Fibroblast of lung (primary cell): ENCODE data around the gene PRKAB2. TPM values are rescaled to one million over a fixed set of nuclear protein-coding genes. Genes with fewer than 3 reads are reported as not detected.
A peak's percentile ranks its signal among the peaks of the same experiment; 100 is the strongest.
"Not testable (repeated sequence)": the region's sequence is repeated elsewhere in the genome, so short reads cannot be mapped to it uniquely, and the experiment has no call there.

ENCODE experiments used
- DNase-seq, 2 donors: peaks; one replicate each; pipeline versions ENCODE4 v3.0.0 to v3.0.0-alpha.2; 2010; ENCODE audit warnings: low read depth in 2 of 2
- H2AFZ ChIP-seq: 2 replicates; pipeline ENCODE4 v1.5.1; 2012; ENCODE audit warnings: low read length, control low read depth, inconsistent platforms
- H3K27ac ChIP-seq: 2 replicates; pipeline ENCODE4 v1.5.1; 2011; ENCODE audit warnings: low read length, control low read depth; ENCODE audit not compliant: insufficient read depth
- H3K27me3 ChIP-seq: 2 replicates; pipeline ENCODE4 v1.5.1; 2011; ENCODE audit warnings: mild to moderate bottlenecking, low read length; ENCODE audit not compliant: control insufficient read depth, insufficient read depth
- H3K36me3 ChIP-seq: 2 replicates; pipeline ENCODE4 v1.5.1; 2011; ENCODE audit warnings: low read length; ENCODE audit not compliant: control insufficient read depth, insufficient read depth
- H3K4me1 ChIP-seq: 2 replicates; pipeline ENCODE4 v1.5.1; 2011; ENCODE audit warnings: low read length; ENCODE audit not compliant: control insufficient read depth, insufficient read depth; ENCODE audit errors: extremely low read depth
- H3K4me2 ChIP-seq: 2 replicates; pipeline ENCODE4 v1.5.1; 2011; ENCODE audit warnings: low read length, control low read depth; ENCODE audit not compliant: insufficient read depth; ENCODE audit errors: extremely low read depth
- H3K4me3 ChIP-seq, 4 experiments: fragments of 200-600 bp in 1 of 4; sonication (generic) in 1 of 4; replicated peaks in 1 of 4; 2 replicates each; pipeline ENCODE4 v1.5.1; 2011 to 2016; ENCODE audit warnings: low read length in 4 of 4, low read depth in 3 of 4, mild to moderate bottlenecking in 3 of 4, control low read depth in 2 of 4, inconsistent platforms in 1 of 4, mixed read lengths in 1 of 4; ENCODE audit not compliant: insufficient read depth in 1 of 4; ENCODE audit errors: control extremely low read depth in 1 of 4
- H3K79me2 ChIP-seq: 2 replicates; pipeline ENCODE4 v1.5.1; 2012; ENCODE audit warnings: mild to moderate bottlenecking, low read length, inconsistent platforms; ENCODE audit not compliant: control insufficient read depth, insufficient read depth
- H3K9ac ChIP-seq: 2 replicates; pipeline ENCODE4 v1.5.1; 2011; ENCODE audit warnings: mild to moderate bottlenecking, low read length, control low read depth; ENCODE audit not compliant: insufficient read depth
- H3K9me3 ChIP-seq: 2 replicates; pipeline ENCODE4 v1.5.1; 2012; ENCODE audit warnings: low read depth, low read length; ENCODE audit not compliant: control insufficient read depth, insufficient read depth
- H4K20me1 ChIP-seq: 2 replicates; pipeline ENCODE4 v1.5.1; 2011; ENCODE audit warnings: low read length; ENCODE audit not compliant: control insufficient read depth, insufficient read depth; ENCODE audit errors: extremely low read depth
- EZH2 ChIP-seq: IDR thresholded peaks from 2 replicates; pipeline ENCODE4 v1.5.1; 2012; ENCODE audit warnings: low read length, control low read depth, mild to moderate bottlenecking; ENCODE audit errors: missing control alignments
- polyA plus RNA-seq, 2 donors: library from polyadenylated mRNA; depleted of rRNA in 1 of 2; stranded (reverse) in 1 of 2; unstranded in 1 of 2; fragments of >200 nt; gene quantifications; 2 replicates each; pipeline ENCODE4 v1.2.1, GENCODE V29; 2011 to 2012; ENCODE audit warnings: missing spikeins in 1 of 2
- total RNA-seq: library from RNA; depleted of rRNA; stranded (reverse); fragments of >200 nt; gene quantifications from 2 replicates; pipeline ENCODE4 v1.2.1, GENCODE V29; 2014
- TF ChIP-seq, protein P1 (sequence below), 2 donors: IDR thresholded peaks in 1 of 2; conservative IDR thresholded peaks in 1 of 2; 1 replicate in 1 of 2; 2 replicates in 1 of 2; pipeline ENCODE4 v1.5.1; 2011 to 2012; ENCODE audit warnings: low read length in 2 of 2, control low read depth in 1 of 2, inconsistent platforms in 1 of 2, low read depth in 1 of 2, mild to moderate bottlenecking in 1 of 2

Gene PRKAB2
- total and polyA plus RNA-seq, 2 donors (not counting 1 experiment from before 2014, with no cell fraction given) = 22.0 to 23.8 TPM

DNA sequence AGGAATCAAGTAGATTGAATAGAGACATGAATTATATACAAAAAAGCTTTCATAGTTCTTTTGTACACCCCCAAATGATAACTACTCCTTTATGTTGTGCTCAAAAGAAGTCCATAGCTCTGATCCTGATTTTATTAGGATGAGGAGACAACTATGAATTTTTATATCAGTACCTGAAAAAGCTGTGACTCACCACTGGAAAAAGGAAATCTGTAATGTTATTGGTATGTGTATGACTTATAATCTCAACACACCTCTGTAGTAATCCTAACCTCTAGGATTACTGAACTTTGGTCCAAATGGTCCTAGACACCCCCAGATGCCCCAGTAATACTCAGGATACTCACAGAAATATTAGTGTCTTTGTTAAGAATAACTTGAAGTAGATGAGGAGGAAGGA, 10.2 kb downstream of the PRKAB2 start:
- H3K27me3 ChIP-seq = no peaks in the 10 kb centered on the region
- no peak for TF ChIP-seq EZH2
- TF ChIP-seq, protein P1, sequence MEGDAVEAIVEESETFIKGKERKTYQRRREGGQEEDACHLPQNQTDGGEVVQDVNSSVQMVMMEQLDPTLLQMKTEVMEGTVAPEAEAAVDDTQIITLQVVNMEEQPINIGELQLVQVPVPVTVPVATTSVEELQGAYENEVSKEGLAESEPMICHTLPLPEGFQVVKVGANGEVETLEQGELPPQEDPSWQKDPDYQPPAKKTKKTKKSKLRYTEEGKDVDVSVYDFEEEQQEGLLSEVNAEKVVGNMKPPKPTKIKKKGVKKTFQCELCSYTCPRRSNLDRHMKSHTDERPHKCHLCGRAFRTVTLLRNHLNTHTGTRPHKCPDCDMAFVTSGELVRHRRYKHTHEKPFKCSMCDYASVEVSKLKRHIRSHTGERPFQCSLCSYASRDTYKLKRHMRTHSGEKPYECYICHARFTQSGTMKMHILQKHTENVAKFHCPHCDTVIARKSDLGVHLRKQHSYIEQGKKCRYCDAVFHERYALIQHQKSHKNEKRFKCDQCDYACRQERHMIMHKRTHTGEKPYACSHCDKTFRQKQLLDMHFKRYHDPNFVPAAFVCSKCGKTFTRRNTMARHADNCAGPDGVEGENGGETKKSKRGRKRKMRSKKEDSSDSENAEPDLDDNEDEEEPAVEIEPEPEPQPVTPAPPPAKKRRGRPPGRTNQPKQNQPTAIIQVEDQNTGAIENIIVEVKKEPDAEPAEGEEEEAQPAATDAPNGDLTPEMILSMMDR (conservative IDR thresholded peaks at IDR 0.05 in 1 of 2, IDR thresholded peaks at IDR 0.05 in 1 of 2; ENCODE audit: low read depth in 1 of 2, low read length in 2 of 2) = no peak
- H3K4me1 ChIP-seq = peaks cover 6% of the 10 kb centered on the region
- H3K79me2 ChIP-seq = peaks cover 16% of the 10 kb centered on the region
- no peak overlapping the region for H2AFZ ChIP-seq
- no peak overlapping the region for H3K27ac ChIP-seq
- H3K9ac ChIP-seq = no peak overlapping the region
- peaks cover 8% of the 10 kb centered on the region for H3K36me3 ChIP-seq
- H3K9me3 ChIP-seq = no peaks in the 10 kb centered on the region
- DNase-seq = no peak
- no peaks in the 10 kb centered on the region for H4K20me1 ChIP-seq
- no peak overlapping the region for H3K4me3 ChIP-seq
- H3K4me2 ChIP-seq = no peak overlapping the region

DNA sequence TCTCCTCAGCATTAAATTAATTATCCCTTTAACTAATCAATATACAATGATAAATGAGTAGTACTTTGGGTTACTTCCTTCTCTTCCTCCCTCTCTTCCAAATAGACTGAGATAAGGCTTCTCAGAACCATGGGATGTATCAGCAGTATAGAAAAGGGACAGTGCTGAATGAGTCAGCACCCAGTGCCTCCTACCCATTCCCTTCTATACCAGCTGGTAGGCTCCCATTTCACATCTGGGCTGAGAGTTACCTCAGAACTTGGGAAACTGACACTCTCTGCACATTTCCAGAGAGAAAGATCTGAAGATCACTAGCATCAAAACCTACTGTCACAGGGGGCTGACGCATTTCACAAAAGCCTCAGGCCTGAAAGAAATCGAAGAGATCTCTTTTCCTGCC, 15.2 kb downstream of the PRKAB2 start:
- not testable (repeated sequence) for H3K9me3 ChIP-seq, H3K27me3 ChIP-seq, H3K36me3 ChIP-seq, H3K9ac ChIP-seq, H3K4me3 ChIP-seq, H3K4me2 ChIP-seq, H3K27ac ChIP-seq, H4K20me1 ChIP-seq, H3K79me2 ChIP-seq, H3K4me1 ChIP-seq, H2AFZ ChIP-seq
- DNase-seq = peak in 1 of 2 donors; percentile 32

DNA sequence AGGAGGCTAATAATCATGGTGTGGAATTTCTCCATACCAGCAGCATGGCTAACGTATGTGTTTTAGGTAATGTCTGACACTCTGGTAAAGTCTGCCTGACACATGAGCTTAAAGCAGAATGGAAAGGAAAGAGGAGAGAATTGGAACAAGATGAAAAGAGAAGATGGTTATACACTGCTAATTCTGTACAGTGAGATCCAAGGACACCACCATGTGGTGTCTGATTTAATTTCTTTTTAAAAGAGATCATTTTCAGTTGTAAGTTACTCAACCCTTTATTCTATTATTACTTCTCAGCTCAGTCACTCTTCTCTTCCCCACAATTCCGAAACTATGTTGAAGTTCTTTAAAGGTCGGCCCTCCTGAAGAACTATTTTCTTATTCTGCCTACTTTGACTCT, 15.6 kb downstream of the PRKAB2 start:
- Histone ChIP-seq H3K27me3 (no peaks in the 10 kb centered on the region), H3K4me3 (no peak overlapping the region), H3K9ac (no peak overlapping the region), H3K4me2 (no peak overlapping the region), H3K27ac (no peak overlapping the region), H2AFZ (no peak overlapping the region), H3K36me3 (peaks cover 6% of the 10 kb centered on the region), H4K20me1 (no peaks in the 10 kb centered on the region), H3K9me3 (no peaks in the 10 kb centered on the region), H3K79me2 (no peaks in the 10 kb centered on the region), H3K4me1 (no peaks in the 10 kb centered on the region)
- TF ChIP-seq, protein P1 (conservative IDR thresholded peaks at IDR 0.05 in 1 of 2, IDR thresholded peaks at IDR 0.05 in 1 of 2; ENCODE audit: low read depth in 1 of 2, low read length in 2 of 2) = no peak
- no peak for TF ChIP-seq EZH2
- no peak for DNase-seq
